HG03558 (cell line): ENCODE measurements around the gene C9orf85.
"Not testable (repeated sequence)": the region's sequence is repeated elsewhere in the genome, so short reads cannot be mapped to it uniquely, and the experiment has no call there.

ENCODE experiments used
- ATAC-seq: cut with Tn5 transposase; IDR thresholded peaks from one replicate; pipeline ENCODE4 v1.9.1; 2021; ENCODE audit warnings: moderate number of reproducible peaks; ENCODE audit not compliant: unreplicated experiment; ENCODE audit errors: extremely low read depth

The C9orf85 gene

DNA sequence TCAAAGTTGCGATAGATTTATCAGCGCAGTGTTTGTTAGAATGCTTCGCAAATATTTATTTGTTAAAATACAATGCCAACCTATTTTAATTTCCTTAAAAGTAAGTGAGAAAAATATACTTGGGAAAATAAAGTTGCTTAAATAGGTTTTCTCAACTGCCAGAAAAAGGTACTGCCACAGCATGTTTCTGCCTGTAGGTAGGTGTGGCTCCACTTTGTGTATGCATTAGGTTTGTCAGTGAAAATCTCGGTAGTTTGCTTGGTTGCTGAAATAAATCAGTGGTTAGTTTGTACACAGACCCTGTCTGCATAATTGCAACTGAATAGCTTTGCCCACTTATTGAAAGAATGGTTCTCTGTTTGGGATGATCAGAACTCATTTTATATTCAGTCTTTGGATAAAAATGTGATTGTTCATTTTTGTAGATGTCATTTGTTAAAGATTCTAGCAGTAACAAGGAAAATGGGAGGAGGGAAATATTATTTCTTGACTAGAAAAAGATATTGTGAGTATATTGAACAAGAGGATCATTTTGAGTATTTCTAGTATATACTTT lies 25.7 kb downstream of the C9orf85 start:
- no peak for ATAC-seq

DNA sequence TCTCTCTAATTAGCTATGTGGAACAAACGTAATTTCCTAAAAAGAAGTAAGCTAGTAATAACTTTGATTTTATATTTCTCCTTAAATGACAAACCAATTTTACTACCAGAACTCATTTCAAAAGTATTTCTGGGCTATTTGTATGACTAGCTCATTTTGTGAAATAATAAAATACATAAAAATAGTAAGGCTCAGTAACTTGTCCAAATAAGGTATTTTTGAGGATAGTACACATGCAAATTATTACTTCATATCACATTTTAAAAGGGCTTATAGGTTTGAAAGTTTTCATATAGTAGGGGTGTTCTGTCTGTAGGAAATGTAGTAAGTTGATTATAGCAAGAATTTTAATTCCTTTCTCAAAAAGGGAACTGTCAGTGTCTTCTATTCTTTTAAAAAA lies 26.5 kb downstream of the C9orf85 start:
- ATAC-seq = no peak

DNA sequence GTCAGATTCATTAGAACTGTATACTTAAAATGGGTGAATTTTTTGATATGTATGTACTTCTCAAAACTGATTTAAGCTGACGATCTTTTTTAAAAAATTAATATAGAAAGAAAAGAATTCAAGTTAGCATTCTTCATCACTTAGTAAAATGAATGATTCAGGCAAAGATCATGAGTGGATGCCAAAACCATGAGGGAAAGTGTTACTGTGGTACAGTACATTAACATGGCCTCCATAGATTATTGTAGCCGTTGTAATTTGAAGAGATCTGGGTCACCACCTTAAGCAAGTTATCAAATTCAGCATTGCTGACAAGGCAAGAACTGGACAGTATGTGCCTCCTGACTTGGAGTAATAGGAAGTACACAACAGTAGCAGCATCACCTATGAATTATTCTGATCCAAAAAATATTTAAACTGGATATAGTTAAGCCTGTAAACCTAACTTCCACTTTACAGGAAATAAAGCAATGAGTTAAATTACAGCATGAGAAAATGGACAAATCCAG lies 29.7 kb downstream of the C9orf85 start:
- no peak for ATAC-seq

DNA sequence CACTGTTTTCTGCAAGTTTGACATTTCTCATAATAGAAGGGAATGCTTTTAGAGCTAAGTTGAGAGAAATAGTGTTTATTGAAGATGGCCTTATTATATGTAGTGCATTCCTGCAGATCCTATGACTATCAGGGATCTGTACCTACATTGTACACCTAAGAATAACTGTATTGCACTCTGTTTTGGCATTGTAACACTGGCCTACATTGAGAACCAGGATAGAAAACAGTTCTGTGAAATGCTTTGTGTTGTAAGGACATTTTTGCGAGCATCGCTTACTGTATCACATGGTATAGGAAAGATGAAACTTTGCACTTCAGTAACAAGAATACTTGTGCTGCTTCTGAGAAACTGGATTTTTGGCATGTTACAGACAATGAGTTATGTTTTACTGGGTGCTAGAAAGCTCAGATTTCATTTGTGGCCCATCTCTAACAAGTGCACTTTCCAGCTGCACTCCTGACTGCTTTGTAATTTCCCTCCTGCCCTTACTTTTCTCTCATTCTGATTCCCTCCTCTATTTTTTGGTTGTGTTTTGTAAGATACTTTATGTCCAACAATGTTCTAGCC lies 30.6 kb downstream of the C9orf85 start:
- ATAC-seq = no peak

DNA sequence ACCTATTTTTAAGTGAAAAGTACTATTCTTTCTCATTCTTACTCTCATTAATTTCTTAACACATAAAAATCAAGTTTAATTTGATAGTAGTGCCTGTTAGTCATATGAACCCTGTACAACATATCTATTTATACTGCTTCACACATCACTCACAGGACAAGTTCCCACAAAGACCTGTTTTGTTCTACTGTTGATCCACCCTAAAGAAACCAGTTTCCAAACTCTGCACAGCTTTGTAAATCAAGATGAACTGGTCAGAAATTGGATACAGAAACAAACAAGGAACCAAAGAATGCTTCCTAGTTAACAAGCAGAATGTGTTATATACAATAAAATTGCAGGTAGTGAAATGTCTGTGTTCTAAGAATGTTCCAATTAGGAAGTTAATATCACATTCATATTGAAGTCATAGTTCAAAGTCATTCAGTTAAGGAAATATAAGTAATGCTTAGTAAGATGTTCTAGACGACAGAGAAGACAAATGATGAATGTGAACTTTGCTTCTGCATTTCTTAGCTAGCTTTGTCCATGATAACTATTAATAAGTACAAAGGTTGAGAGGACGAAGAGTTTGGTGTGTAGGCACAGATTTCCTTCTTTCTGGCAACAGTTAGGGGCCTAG lies 33.4 kb downstream of the C9orf85 start:
- no peak for ATAC-seq

DNA sequence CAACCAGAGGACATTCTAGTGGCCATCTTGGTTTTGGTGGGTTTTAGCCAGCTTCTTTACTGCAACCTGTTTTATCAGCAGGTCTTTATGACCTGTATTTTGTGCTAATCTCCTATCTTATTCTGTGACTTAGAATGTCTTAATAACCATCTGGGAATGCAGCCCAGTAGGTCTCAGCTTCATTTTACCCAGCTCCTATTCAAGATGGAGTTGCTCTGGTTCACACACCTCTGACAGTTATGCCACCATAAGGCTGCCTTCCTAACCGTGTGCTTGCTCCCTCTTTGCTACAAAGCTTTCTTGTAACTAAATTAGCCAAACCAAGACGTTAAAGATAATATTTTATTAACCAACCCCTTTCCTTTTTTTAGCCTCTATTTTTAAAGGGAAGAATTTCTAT lies 43.2 kb downstream of the C9orf85 start:
- ATAC-seq = not testable (repeated sequence)

DNA sequence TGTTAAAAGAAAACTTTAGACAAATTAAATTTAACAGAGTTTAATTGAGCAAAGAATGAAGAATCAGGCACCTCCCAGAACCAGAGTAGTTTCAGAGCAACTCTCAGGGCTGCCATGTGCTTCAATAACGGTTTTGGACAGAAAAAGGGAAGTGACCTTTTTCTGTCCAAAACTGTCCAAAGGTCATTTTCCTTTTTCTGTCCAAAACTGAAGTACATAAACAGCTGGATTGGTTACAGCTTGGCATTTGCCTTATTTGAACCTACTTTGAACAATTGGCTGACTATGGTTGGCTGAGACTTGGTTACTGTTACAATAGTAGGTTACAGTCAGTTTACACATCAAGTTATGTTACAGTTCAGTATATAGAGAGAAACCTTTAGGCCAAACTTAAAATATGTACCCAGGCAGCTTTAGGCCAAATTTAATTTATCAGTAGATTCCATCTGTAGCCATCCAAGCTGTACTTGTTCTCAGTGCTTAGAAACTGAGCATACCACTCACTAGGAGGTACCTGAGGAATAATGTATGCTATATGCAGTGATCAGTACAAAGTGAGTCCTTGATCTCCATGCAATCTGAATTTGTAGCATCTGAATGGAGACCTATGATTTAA lies 44.0 kb downstream of the C9orf85 start:
- no peak for ATAC-seq

DNA sequence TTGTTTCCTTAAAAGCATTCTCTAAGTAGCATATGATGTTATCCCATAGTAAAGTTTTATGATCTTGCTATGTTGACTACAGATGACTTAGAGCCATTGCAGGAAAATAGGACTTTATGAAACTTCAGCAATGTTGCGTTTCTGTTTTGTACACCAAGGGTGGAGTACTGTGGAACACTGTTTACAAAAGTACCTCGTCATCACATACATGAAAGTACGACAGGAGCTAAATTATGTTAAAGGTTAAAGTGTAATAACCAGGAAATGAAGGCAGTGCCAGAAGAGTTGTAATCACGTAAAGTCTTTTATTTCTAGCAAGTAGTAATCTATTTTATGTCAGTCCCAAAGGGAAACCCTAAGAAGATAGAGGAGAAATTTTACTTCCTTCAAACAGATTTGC lies 50.9 kb downstream of the C9orf85 start:
- ATAC-seq = no peak

DNA sequence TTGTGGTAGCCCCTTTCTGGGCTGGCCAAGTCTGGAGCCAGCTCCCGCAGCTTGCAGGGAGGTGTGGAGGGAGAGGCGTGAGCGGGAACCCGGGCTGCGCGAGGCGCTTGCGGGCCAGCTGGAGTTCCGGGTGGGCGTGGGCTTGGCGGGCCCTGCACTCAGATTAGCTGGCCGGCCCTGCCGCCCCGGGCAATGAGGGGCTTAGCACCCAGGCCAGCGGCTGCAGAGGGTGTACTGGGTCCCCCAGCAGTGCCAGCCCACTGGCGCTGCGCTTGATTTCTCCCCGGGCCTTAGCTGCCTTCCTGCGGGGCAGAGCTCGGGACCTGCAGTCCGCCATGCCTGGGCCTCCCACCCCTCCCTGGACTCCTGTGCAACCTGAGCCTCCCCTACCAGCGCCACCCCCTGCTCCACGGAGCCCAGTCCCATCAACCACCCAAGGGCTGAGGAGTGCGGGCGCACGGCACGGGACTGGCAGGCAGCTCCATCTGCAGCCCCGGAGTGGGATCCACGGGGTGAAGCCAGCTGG lies 52.1 kb downstream of the C9orf85 start:
- not testable (repeated sequence) for ATAC-seq

DNA sequence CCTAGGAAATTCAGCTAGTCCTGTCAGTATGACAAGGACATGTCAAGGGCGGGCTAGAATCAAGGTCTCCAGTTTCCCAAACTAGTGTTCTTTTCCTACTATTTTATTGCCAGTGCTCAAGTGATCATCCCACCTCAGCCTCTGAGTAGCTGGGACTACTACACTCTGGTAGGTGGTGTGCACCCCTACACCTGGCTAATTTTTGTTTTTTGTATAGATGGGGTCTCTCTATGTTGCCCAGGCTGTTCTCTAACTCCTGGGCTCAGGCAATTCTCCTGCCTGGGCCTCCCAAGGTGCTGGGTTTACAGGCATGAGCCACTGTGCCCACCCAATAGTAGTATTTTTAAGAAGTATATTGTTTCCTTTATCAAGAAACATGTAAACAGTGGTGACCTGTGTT lies 54.0 kb downstream of the C9orf85 start:
- no peak for ATAC-seq

DNA sequence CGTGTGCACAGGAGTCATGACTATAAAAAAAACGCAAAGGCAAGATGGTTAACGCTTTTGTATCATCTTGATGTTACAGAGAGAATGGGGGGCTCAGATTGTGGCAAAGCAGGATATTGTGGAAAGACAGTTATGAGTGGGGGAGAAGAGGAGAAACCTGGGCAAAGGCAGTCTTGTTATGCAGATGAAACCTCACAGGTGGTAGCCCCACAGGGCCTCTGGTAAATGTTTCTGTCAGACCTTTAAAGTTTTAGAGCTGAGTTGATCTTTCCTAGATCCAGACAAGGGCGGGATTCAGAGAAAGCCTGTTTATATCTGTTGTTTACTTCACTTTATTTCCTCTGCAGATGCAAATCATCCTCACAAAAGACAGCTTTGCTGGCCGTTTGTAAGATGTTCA lies 55.2 kb downstream of the C9orf85 start:
- no peak for ATAC-seq

DNA sequence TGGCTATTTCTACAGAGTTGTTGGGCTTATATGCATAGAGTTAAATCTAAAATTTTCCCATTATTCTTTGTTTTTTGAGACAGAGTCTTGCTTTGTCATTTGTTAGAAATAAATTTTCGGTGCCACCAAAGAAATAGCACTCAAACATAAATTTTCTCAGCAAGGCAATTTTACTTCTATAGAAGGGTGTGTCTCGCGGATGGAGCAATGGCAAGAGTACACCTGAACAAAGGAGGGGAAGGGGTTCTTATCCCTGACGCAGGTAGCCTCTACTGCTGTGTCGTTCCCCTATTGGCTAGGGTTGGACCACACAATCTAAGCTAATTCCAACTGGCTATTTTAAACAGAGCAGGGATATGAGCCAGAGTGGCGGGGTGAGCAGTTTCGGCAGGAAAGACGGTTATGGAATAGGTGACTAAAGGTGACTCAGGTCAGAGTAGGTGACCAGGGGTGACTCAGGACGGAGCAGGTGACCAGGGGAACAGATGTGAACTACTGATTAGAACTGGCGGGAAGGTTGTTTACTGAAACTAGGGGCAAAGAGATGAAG lies 57.2 kb downstream of the C9orf85 start:
- ATAC-seq = no peak

DNA sequence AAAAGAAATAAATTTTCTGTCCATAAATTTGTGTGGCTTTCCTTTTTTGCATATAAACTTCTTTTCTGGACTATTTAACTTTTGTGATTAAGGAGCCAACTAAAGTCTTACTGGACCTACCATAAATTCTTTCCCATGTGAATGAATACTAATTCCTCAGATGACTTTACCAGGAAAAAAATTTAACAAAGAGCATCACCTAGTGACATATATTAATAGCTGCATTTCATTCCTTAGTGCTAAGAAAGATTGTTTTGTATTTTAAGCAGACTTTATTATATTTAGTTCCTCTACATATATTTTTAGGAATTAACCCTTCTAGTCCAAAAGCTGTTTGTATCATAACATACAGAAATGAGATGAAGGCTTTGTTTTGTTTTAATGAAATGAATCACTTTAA lies 64.4 kb downstream of the C9orf85 start:
- ATAC-seq = no peak

DNA sequence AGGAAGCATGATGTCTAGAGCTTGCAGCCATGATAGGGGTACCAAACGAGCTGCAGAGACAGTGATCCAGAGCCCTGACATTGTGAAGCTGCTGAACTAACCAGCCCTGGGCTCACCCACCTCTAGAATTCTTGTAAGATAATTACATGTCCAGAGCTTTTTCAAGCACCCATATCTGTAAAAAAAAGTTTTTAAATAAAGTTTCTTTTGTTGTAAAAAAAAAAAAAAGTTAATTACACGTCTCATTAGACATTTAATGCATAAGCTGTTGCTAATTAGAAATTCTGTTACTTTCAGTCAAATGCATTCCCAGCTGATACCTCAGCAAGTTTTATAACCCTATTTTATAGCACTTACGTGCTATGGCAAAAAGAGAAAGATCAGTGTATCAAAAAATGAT lies 65.6 kb downstream of the C9orf85 start:
- no peak for ATAC-seq

DNA sequence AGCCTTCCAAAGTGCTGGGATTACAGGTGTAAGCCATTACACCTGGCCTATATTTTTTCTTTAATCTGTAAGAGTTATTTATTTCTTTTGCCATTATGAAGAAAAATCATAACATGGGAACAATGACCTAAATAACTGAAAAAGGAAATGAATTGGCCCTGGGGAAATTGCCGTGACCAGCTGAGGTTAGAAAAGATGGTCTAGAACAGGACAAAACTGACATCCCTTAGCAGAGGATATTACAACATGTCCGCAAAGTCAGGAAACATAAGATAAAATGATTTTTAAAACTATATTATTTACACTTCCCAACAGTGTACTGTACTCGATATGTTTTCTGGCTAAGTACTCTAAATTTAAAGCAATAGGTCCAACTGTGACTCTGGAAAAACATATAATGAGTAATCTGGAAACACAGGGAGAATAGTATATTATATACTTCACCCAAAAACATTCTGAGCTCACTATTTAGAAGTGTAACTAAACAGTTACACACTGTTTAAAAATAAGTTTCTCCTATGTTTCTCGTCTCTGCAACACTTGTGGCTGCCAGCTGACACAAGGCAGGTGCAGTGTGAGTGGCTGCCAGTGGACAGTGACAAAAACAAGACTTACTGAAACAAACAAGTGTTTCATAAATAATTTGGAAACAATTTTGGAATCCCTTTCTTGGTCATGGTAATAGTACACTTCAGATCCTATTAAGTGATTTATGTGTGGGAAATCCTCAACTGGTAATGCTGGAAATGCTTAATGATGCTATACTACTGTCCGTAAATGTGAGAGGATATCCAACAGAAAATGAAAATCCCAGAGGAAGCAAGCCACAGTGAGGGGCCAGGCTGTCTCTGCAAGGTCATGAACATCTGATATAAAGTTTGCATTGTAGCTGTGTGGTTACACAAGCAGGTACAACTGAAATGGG lies 69.1 kb downstream of the C9orf85 start:
- no peak for ATAC-seq

DNA sequence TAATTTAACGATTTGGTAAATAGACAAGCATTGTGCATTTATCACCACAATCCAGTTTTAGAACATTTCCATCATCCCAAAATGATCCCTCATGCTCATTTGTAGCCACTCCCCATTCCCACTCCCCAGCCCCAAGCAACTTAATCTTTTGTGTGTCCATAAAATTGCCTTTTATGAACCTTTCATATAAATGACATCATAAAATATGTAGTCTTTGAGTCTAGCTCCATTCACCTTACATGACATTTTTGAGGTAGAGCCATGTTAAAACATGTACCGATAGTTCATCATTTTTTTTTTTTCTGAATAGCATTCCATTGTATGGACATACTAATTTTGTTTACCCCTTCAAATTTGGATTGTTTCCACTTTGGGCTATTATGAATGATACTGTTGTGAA lies 70.5 kb downstream of the C9orf85 start:
- no peak for ATAC-seq

DNA sequence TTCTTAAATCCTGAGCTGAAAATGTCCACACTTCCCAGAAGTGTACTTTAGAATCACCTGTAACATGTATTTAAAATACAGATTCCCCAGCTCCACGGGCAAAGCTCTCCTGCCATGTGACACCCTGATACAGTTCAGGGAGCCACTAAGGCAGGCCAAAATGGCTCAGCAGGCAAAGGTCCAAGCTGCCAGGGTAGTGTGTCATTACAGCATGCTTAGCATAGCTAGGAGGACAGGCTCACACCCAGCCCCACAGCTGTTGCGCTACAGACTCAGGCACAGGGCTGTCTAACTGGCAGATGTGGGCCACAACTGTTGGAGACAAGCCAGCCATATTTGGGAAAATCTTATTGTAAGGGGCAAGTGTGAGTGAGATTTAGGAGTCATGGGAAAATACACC lies 73.0 kb downstream of the C9orf85 start:
- ATAC-seq = no peak

DNA sequence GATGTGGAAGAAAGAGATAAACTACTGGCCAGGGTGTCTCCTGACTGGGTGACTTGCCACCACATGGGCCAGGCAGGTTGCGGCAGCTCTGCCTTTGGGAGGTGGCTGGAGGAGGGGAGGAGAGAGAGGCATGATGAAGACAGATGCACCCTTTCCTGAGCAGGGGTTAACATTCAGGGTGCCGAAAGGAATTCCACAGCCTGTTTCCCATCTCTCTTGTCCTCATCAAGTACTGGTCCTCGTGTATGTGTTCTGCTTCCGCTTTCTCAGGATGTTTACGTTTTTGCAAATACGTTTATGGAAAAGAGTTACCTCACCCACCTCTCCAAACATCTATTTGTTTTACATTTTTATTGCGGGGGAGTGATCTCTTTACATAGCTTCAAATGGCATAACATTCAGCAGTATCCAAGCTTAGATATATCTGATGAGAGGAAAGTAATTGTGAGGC lies 73.4 kb downstream of the C9orf85 start:
- ATAC-seq = no peak

DNA sequence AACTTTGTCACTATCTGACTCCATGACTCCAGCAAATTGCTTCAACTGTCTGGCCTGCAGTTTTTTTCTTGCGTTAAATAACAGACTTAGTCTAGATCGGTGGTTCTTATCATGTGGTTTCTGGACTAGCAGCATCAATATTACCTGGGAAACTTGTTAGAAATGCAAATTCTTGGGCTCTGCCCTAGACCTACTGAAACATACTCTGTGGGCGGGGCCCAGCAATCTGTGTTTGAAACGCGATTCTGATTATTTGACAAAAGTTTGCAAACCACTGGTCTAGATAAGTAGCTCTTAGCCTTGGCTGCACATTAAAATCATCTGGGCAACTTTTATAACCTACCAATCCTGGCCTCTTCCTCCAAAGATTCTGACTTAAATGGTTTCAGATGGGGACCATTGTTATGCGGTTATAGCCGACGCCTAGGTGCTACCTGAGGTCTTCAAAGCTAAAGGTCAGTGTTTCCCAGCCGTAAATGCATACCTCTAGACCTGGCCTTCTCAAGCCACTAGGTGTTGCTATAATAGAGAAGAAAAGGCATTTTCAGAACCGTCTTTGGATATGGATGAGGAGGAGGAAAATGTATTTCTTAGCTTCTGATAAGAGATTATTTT lies 74.0 kb downstream of the C9orf85 start:
- no peak for ATAC-seq
